GM12872 (cell line): Measurements from ENCODE around the gene RPUSD3.

ENCODE experiments used
- CTCF ChIP-seq: IDR thresholded peaks from 3 replicates; pipeline ENCODE4 v1.5.1; 2011; ENCODE audit warnings: low read depth, mild to moderate bottlenecking, low read length, moderate library complexity; ENCODE audit not compliant: insufficient read depth

RPUSD3 gene

GRCh38 chr3:9818666-9819335, 25.0 kb downstream of the RPUSD3 start:
- TF ChIP-seq CTCF, result no peak

DNA sequence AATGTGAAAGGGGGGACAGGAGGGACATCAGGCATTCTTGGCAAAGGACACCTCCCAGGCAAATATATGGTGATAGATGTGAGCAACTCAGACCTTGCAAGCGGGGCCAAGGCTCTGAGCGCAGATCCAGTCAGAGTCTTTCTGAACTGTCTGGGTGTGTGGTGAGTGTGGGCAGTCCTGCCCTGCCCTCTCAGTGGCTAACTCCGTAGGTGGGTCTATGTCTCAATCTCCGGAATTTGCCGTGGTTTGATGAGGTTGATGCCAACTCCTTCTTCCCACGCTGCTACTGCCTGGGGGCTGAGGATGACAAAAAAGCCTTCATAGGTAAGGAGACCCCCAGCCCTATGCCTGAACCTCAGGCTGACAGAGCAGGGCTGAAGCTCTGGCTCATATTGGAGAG, 26.4 kb downstream of the RPUSD3 start:
- TF ChIP-seq CTCF, result no peak

- TF ChIP-seq CTCF, result no peak
Measured at GRCh38 chr3:9815986-9816385, 27.8 kb downstream of the RPUSD3 start.

- no peak for TF ChIP-seq CTCF
Measured at GRCh38 chr3:9812870-9813483, 30.8 kb downstream of the RPUSD3 start.

- no peak for TF ChIP-seq CTCF
Measured at GRCh38 chr3:9810846-9811245, 33.0 kb downstream of the RPUSD3 start.

GRCh38 chr3:9810433-9810770, 33.4 kb downstream of the RPUSD3 start:
- TF ChIP-seq CTCF, result no peak

DNA sequence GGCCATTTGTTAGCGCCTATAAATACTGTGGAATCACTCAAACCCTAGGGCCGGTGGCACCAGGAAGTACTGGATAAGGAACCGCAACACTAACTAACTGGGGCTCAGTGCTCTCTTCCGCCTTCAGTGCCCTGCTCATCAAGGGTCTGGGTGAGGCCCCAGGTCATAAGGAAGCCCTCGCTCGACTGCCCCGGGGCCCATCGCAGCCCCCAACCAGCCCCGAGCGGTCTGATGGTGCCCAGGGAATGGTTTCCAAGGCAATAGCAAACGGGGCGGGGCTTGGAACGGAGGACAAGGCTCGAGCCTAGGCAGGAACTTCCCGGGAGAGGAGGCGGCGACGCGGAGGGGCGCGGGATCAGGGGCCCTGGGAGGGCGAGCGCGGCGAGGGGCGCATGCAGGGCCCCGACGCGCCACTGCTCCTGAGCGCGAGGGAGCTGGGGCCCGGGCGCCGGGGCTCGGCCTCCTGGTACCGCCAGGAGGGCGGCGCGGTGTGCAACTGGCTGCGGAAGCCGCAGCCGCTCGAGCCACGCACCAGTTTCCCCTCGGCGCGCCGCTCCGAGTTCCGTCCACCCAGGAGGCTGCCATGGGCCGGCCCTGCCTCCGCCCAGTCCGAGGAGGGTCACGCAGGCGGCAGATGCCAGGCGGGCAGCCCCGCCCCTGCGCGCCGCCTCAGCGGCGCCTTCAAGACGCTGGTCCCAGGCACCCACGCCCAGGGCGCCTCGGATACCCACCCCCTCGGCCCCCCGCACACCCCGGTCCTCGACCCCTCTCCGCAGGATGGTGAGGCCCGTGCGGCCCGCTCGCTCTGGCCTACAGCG, 34.0 kb downstream of the RPUSD3 start, which contains the start of gene TTLL3:
Gene TTLL3 (plus strand): TSS at position 648 of the 818 bp plus-strand sequence. CDS start 400 bp downstream, outside the sequence.
- TF ChIP-seq CTCF, result no peak
